GM19324 (cell line): ENCODE measurements around the gene PREP.

ENCODE experiments used
- ATAC-seq: cut with Tn5 transposase; IDR thresholded peaks from one replicate; pipeline ENCODE4 v1.9.1; 2021; ENCODE audit warnings: mild to moderate bottlenecking, moderate library complexity; ENCODE audit not compliant: unreplicated experiment, low FRiP score

The PREP gene

DNA sequence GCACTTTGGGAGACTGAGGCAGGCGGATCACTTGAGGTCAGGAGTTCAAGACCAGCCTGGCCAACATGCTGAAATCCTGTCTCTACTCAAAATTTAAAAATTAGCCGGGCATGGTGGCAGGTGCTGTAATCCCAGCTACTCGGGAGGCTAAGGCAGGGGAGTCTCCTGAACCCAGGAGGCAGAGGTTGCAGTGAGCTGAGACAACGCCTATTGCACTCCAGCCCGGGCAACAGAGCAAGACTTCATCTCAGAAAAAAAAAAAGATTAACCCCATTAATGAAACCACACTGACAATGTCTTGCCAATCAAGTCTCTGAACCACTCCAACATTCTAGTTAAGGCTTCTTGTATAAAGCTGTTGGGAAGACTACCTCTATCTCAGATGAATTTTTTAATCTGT is 4.0 kb downstream of the PREP start:
- no peak for ATAC-seq

DNA sequence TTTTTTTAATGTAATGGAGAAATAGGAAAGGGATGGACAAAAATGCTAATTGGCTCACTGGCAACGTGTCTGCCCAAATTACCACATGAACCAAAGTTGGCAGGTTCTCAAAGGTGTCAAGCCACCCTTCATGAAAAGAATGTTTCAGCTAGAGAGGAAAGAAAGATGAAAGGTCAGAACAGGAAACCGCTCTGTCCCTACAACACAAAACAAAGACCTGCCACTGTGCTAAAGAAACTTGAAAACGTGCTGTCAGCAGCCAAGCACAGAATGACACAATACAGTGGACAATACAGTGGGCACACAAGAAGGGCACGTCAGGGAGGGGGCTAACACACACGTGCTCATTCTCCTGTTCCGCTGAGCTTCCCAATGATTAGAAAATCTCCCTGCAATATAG is 4.9 kb downstream of the PREP start:
- no peak for ATAC-seq

DNA sequence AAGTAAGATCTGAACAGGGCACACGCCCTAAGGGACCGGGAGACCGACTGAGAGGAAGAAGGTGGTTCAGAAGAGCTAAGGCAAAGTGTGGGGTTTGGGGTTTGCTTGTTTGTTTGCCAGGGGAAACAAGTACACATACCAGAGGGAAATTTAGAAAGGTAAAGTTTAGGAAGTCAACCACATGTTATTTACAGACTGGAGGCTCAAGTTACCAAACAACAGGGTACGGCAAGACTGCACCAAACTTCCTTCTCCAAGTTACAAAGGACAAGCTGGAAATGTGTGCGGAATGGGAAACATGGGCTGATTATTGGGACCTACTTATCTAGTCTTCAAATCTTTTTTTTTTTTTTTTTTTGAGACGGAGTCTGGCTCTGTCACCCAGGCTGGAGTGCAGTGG is 11.2 kb downstream of the PREP start:
- ATAC-seq: no peak

DNA sequence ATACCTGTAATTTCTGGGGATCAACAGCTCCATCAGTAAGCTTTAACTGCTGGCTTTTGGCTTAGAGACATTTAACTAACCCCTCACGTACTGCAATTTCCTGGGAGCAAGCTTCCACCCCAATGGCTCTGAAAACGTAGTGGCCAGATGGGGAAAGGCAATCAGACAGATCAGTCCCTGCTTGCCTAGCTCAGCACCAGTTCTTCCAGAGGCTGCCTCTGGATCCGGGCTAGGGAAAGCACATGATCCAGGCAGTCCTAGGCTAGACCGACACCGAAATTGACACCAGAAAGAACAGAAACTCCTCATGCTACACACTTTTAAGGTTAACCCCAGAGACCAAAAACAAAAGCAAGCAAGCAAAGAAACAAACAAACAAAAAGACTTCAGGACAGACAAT is 13.3 kb downstream of the PREP start:
- ATAC-seq: no peak

DNA sequence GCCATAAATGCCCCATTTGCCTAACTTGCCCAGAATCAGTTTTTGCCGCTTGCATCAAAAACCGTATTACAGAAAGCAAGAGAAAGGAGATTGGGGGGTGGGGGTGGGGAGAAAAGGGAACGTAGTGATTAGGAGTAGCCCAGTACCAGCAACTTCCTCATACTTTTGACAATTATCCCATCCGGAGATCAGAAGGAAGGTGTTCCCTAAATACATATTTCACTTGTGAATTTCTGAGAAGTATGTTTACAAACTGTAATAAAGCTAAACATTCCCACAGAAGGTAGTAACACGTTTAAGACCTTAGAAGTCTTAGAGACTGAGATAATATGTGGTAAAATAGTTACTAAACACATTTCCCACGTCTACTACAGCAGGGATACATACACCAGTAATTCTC is 14.5 kb downstream of the PREP start:
- ATAC-seq: no peak

DNA sequence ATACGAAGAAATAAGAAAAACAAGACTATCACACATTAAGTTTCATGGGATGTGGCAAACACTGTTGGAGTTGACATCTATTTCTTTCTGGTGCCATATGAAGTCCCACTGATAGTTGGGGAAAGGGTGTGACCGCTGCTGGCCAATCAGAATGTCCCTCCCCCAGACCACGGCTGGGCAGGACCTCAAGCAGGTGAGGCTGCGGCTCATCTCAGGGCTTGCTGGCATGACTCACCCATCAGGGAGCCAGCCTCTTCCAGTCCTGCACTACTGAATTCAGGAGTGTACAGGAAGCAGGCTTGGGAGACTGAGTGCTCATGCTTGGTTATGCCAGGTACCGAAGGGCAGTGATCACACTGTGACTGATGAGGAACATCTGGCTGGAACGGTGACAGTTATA is 18.9 kb downstream of the PREP start:
- ATAC-seq: no peak

DNA sequence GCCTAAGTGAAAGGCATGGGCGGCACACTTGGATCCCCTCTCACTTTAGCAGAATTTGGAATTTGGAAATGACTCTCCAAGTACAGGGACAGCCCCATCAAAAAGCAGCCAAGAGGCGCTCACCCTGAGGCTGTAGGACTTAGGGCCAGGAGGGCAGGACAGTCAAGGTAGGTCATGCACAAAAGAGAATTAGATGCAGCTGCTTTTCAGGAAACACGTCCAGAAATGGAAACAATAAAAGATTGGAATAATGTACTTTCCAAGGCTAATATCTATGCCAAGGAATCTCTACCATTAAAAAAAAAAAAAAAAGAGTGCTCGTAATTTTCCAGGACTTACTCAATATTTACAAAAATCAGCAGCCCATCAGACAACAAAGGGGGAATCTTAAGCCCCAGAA is 19.9 kb downstream of the PREP start:
- ATAC-seq: no peak

DNA sequence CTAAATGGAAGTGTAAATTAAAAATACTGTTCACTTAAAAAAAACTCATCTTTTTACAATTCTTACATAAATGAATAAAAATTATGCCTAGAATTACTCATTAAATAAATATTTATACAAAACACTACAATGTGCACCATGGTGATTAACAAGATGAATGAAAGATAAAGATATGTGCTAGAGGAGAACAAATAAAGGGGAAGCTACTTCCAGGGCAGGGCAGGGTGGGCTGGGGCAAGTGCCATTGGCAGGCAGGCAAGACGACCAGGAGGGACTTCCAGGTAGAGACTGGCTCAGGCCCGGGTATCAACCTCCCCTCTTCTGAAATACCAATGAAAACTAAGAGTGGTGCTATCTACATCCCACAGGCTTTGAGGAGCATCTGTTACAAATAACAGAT is 20.4 kb downstream of the PREP start:
- no peak for ATAC-seq

DNA sequence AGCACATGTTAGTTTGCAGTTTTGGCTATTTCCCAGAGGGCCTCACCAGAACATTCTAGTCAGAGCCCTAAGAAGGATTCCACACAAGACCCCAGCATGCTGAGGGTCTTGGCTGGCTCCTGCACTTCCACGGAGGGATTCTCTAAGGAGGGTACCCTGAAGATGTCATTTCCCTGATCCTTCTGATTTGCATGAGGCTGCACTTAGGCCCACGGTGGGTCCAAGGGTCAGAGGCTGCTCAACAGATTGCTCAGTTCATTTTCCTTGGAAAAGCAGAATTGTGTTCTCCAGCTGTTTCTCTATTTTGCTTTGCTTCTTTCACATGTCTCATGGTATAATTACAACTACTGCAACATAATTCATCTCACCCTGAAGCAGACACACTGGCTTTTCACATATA is 22.2 kb downstream of the PREP start:
- no peak for ATAC-seq

DNA sequence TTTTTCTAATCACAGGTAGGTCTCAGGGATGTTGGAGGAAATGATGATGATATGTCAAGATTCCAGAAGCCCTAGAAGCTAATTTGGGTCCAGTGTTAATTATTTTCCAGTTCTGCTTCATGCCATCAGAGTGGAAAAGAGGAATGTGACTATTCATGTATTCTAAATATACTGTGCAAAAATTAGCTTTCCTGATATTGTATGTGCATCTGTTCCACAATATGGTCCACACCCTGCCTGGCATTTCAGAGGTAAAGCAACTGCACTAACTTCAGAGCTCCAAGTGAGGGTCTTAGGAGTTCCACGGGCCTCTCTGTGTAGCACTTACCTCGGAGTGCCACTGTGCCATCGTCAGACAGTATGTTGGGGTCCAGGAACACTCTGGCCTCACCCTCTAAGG is 27.1 kb downstream of the PREP start:
- ATAC-seq: no peak

DNA sequence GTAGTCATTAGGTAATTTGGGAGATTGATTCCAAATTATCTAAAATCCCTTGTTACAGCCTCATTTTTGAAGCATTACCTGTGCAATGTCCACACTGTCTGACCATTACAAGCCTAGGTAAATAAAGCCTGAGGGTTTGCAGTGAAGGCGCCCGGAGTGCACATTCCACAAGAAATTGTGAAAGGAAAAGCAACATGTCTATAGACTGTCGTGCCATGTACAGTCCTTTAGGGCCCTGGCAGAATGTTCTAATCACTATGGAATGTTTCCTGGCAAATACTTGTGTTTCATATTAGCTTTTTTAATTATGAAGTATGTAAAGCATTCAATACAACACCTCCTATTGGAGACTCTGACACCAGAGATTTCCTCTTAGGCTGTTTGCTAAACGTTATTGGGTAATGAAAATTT is 28.9 kb downstream of the PREP start:
- no peak for ATAC-seq

DNA sequence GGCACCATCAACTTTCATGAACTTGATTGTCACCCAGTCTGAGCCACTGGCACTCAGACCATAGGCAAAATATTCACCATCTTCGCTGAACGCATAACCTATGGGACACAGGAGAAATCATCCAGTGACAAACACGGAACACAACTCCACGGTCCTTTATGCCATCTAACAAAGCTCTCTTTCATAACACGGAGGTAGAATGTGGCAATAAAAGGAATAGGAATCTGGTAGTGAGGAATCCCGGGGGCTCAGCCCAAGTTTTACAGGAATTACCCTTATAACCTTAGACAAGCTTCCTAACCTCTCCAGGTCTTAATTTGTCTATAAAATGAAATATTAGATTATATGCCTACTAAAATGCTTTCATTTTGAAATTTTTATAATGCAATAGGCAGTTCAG is 29.4 kb downstream of the PREP start:
- ATAC-seq: no peak

DNA sequence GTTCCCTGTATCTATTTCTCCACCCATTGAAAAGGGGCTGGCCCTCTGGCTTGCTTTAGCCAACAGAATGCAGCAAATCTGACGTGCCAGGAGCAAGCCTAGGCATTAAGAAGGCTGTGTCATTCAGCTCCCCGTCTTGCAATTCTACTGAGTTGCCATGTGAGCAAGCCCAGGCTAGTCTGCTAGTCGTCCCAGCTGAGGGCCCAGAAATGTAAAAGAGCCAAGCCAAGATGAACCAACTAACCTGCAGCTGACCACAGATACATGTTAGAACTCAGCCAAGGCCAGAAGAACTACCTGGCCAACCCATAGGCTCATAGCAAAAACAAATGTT is 30.1 kb downstream of the PREP start:
- ATAC-seq: no peak

DNA sequence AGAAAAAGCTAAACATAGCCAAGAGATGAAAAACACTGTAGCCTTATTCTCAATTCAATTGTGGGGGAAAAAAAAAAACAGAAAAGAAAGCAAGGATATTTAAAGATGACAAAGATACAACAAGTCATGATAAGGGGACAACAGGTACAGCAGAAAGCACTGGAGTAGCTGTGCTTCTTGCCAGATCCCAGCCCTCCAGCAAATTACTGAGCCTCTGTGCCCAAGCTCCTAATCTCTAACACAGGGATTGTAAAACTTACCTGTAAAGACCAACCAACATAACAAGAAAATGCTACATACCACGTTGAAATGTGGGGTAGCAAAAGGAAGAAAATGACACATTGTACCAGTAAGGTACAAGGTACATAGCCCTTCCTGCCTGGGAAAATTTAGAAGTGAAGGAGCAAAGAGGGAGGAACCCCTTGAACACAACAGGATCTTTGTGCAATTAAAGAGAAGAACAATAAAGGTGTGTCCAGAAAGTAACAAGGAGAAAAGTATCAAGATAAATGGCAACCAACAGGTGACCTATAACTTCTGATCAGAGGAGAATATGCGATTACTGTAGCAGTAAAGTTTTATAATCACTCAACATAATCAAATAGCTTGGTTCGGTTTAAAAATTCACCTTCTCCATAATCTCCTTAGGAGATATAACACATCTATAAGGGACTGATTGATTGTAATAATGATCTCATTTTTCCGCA is 30.6 kb downstream of the PREP start:
- no peak for ATAC-seq

DNA sequence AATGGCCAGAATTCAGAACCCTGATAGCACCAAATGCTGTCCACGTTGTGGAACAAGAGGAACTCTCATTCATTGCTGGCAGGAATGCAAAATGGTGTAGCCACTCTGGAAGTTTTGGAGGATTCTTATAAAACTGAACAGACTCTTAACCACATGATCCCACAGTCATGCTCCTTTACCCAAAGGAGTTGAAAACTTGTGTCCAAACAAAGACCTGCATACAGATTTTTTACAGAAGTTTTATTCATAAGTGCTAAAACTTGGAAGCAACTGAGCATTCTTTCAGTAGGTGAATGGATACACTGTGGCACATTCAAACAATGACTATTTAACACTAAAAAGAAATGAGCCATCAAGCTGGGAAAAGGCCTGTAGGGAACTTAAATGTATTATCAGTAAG is 32.5 kb downstream of the PREP start:
- ATAC-seq: no peak

DNA sequence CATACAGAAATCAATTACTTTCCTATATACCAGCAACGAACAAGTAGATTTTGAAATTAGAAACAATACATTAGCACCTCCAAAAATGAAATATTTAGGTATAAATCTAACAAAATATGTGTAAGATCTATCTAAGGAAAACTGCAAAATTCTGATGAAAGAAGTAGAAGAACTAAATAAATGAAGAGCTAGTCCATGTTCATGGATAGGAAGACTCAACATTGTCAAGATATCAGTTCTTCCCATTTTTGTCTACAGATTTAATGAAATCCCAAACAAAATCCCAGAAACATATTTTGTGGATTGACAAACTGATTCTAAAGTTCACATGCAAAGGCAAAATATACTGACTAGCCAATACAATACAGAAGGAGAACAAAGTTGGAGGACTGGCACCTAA is 33.7 kb downstream of the PREP start:
- no peak for ATAC-seq

DNA sequence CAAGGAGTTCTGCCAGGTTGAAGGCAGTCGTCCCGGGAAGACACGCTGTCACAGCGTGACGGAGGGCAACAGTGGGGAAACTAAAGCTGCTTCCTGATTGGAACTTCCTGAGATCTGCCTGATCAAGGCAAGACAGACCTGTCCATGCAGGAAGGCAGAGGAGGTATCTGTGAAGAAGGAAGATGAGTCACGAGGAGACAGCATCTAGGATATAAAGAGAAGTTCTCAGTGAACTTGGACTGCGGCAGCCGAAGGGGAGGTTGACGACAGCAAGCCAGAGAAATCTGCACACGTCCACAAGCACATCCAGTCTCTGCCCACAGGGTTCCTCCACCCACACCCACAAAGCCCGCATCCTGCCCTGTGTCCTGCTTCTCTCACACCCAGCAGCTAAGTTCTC is 38.6 kb downstream of the PREP start:
- ATAC-seq: no peak

DNA sequence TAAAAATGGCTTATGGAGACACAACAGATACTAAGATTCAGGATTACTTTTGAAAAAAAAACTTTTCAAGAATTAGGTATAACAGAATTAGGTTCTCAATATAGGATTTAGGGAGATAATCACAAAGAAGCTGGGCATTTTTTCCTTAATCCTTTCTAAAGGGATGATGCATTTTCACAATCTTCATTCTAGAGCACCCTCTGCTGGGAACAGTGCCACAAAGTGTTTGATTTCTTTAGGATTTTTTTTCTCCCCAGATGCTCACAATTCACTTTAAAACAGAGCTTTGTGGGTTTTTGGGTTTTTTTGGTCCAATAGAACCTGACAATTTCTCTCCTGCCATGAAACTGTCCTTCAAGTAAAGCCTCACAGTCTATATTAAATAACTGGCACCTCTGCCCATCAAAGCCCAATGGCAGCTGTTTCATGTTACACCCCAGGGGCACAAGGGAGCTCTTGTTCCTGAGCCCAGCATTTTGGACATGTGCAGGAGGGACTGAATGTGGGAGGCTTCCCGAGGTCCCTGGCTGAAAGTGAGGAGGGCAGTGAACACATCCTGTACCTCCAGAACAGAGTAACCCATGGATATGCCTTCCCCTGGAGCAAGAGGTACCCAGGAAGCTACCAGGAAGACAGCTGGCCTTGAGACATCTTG is 39.7 kb downstream of the PREP start:
- ATAC-seq: no peak

DNA sequence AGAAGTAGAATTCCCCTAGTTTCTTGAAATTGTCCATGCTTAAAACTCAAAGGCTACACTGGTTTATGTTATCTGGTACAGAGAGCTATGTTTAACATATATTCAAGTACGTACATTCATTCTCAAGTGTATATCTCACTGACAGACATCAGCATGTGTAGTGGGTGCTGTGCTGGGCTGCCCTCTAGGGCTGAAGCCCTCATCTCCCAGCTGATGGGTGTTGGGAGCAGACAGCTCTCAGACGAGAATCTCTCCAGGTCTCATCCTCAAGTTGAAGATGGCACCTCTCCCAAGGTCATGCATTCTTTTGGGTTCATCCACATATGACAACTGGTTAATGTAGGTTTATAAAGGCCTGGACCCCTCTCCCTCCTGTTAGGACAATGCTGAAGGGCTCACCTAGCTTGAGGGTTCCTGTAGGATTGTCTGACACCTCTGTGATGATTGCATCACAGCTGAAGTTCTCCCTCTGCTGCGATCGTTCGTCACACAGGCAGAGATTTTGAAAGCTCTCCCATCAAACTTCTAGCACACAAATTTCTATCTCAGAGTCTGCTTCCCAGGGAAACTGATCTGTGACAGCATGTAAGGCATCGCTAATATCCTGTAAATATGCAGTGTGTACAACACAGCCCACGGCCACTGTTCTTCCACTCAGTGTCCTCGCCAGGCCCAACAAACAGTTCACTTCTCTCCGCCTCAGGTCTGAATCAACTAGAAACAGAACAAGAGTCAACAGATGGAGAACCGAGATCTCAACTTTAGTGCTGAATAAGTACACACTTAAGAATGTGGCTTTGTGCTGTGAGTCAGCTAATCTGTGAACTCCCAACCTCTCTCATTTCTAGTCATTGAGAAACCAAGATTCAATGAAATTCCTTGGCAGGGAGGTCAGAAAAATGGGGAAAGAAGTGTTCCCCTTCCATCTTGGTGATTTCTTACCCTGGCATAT is 43.2 kb downstream of the PREP start:
- ATAC-seq: no peak

DNA sequence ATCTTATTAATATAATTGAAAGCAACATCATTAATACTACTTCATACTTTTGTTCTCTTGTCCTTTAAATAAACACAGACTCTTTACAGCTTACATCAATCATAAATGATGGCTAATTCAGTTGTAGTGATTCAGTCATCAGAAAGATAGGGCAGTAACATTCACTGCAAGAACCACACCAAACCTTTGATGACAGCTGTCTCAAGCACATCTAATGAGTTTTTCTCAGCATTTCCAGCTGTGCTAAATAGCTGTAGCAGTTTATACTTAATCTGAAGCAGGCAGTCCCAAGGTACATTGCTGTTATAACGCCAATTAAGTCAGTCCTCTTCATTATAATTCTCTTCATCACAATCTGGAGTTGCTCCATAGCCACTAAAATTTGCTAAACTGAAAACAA is 45.7 kb downstream of the PREP start:
- ATAC-seq: no peak

DNA sequence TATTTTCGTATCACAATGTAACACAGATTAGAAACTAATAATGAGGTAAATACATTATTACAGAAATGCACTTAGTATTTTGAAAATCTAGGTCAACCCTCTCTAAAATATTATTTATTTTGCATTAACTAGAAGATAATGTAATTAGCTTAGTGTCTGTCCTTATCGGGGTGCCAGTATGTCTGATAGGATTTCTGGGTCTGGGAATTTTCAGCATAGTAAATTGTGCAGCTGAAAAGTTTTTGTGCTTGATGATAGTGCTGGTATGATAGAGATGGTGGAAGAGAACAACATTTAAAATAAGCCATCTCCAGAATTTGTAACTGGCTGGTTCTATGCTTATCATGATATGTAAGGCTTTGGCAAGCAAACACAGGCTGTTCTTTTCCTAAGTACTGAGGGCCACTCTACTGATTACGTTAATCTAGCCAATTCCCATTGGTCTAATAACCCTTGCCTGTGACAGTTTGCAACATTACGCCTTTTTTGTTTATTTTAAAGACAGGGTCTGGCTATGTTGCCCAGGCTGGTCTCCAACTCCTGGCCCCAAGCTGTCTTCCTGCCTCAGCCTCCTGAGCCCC is 50.8 kb downstream of the PREP start:
- ATAC-seq: no peak
